ENCODE results near the gene C17orf114.

Gene C17orf114

GRCh38 chr17:4806777-4807604, 4.9 kb upstream of the C17orf114 start, which contains the start of gene PLD2:
PLD2 (plus strand) TSS chr17:4807152; CDS start chr17:4807773, 621 bp downstream.
- POLR2A ChIA-PET: interaction anchor here (0.5 to 0.6 kb wide), 2 partner anchors 18 to 248 kb away, joined by 3 read pairs; no protein-coding TSS in a partner anchor

GRCh38 chr17:4806456-4806776, 4.3 kb upstream of the C17orf114 start:
- ChIA-PET CTCF (no interaction called here), POLR2A (interaction anchor here (0.5 to 0.6 kb wide), 2 partner anchors 19 to 247 kb away, joined by 3 read pairs; no protein-coding TSS in a partner anchor)
- BruUV-seq (replicated peaks): no TSS peak
- no peak for DNase-seq (ENCODE audit: low read depth, low spot score)
- Histone ChIP-seq H3K27ac (ENCODE audit: low read length) (peak overlapping the region; percentile 74), H3K9me3 (ENCODE audit: control insufficient read depth, insufficient read depth, low read depth, low read length) (no peaks in the 10 kb centered on the region), H3K36me3 (ENCODE audit: control insufficient read depth, insufficient read depth, low read length) (no peaks in the 10 kb centered on the region), H3K4me3 (ENCODE audit: low read depth in 2 of 2, low read length in 2 of 2) (peak overlapping the region; percentile 63 to 71), H3K4me1 (ENCODE audit: control insufficient read depth, insufficient read depth, low read length) (peaks cover 3% of the 10 kb centered on the region; the same call in 1 of the 2 replicates), H3K27me3 (ENCODE audit: control insufficient read depth, insufficient read depth, low read length) (no peaks in the 10 kb centered on the region)
- TF ChIP-seq, protein P1, sequence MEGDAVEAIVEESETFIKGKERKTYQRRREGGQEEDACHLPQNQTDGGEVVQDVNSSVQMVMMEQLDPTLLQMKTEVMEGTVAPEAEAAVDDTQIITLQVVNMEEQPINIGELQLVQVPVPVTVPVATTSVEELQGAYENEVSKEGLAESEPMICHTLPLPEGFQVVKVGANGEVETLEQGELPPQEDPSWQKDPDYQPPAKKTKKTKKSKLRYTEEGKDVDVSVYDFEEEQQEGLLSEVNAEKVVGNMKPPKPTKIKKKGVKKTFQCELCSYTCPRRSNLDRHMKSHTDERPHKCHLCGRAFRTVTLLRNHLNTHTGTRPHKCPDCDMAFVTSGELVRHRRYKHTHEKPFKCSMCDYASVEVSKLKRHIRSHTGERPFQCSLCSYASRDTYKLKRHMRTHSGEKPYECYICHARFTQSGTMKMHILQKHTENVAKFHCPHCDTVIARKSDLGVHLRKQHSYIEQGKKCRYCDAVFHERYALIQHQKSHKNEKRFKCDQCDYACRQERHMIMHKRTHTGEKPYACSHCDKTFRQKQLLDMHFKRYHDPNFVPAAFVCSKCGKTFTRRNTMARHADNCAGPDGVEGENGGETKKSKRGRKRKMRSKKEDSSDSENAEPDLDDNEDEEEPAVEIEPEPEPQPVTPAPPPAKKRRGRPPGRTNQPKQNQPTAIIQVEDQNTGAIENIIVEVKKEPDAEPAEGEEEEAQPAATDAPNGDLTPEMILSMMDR (IDR thresholded peaks at IDR 0.05): no peak
- TF ChIP-seq, protein P2, sequence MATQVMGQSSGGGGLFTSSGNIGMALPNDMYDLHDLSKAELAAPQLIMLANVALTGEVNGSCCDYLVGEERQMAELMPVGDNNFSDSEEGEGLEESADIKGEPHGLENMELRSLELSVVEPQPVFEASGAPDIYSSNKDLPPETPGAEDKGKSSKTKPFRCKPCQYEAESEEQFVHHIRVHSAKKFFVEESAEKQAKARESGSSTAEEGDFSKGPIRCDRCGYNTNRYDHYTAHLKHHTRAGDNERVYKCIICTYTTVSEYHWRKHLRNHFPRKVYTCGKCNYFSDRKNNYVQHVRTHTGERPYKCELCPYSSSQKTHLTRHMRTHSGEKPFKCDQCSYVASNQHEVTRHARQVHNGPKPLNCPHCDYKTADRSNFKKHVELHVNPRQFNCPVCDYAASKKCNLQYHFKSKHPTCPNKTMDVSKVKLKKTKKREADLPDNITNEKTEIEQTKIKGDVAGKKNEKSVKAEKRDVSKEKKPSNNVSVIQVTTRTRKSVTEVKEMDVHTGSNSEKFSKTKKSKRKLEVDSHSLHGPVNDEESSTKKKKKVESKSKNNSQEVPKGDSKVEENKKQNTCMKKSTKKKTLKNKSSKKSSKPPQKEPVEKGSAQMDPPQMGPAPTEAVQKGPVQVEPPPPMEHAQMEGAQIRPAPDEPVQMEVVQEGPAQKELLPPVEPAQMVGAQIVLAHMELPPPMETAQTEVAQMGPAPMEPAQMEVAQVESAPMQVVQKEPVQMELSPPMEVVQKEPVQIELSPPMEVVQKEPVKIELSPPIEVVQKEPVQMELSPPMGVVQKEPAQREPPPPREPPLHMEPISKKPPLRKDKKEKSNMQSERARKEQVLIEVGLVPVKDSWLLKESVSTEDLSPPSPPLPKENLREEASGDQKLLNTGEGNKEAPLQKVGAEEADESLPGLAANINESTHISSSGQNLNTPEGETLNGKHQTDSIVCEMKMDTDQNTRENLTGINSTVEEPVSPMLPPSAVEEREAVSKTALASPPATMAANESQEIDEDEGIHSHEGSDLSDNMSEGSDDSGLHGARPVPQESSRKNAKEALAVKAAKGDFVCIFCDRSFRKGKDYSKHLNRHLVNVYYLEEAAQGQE (IDR thresholded peaks at IDR 0.05; ENCODE audit: insufficient read depth in 1 of 2, low read depth in 2 of 2, low read length in 1 of 2): no peak
- TF ChIP-seq TCF7L2 (IDR thresholded peaks at IDR 0.05; ENCODE audit: low read depth, low read length): no peak
- no peak for TF ChIP-seq POLR2AphosphoS5 (IDR thresholded peaks at IDR 0.05; ENCODE audit: low read depth, low read length)
- TF ChIP-seq SIN3A (IDR thresholded peaks at IDR 0.05; ENCODE audit: borderline replicate concordance, insufficient read depth, low read depth, low read length): no peak
- no peak for ATAC-seq
- in situ Hi-C loops (cut with HindIII; ENCODE audit: low pct_unique_long_range_greater_than_20kb, low sequenced_read_pairs) (no loop called here), intact Hi-C loops (cut with micrococcal nuclease; ENCODE audit: unreplicated experiment) (no loop called here)

More at GRCh38 chr17:4806777-4807604, 4.9 kb upstream of the C17orf114 start, which contains the start of gene PLD2:
- TF ChIP-seq TCF7L2 (IDR thresholded peaks at IDR 0.05; ENCODE audit: low read depth, low read length) (no peak), POLR2AphosphoS5 (IDR thresholded peaks at IDR 0.05; ENCODE audit: low read depth, low read length) (peak; percentile 32; the same call in 1 of the 2 replicates)
- ATAC-seq (peak; percentile 99), DNase-seq (ENCODE audit: low read depth, low spot score) (no peak)
- H3K9me3 ChIP-seq (ENCODE audit: control insufficient read depth, insufficient read depth, low read depth, low read length): no peaks in the 10 kb centered on the region
- H3K36me3 ChIP-seq (ENCODE audit: control insufficient read depth, insufficient read depth, low read length): no peaks in the 10 kb centered on the region
- intact Hi-C loops (cut with micrococcal nuclease; ENCODE audit: unreplicated experiment) (no loop called here), in situ Hi-C loops (cut with HindIII; ENCODE audit: low pct_unique_long_range_greater_than_20kb, low sequenced_read_pairs) (no loop called here)
- H3K4me3 ChIP-seq (ENCODE audit: low read depth in 2 of 2, low read length in 2 of 2): peak within 1 kb of the TSS; percentile 63 to 71
- peak within 1 kb of the TSS; percentile 74 for H3K27ac ChIP-seq (ENCODE audit: low read length)
- H3K27me3 ChIP-seq (ENCODE audit: control insufficient read depth, insufficient read depth, low read length): no peaks in the 10 kb centered on the region
- CTCF ChIA-PET: no interaction called here
- peaks cover 3% of the 10 kb centered on the region; the same call in 1 of the 2 replicates for H3K4me1 ChIP-seq (ENCODE audit: control insufficient read depth, insufficient read depth, low read length)
- BruUV-seq (replicated peaks): no TSS peak

All from Panc1 (cell line).